Measurements from ENCODE around the gene SLC2A13. TPM values are rescaled to one million over a fixed set of nuclear protein-coding genes. Genes with fewer than 3 reads are reported as not detected.

Gene SLC2A13
- total RNA-seq, 1 experiment from 2014 or later, result 47.9 TPM

GRCh38 chr12:40002178-40003169 lies 103.4 kb downstream of the SLC2A13 start:
- no peak for DNase-seq (ENCODE audit: extremely low read depth, low read depth)

GRCh38 chr12:40001406-40001805 lies 104.5 kb downstream of the SLC2A13 start:
- DNase-seq (ENCODE audit: extremely low read depth, low read depth), result no peak

DNA sequence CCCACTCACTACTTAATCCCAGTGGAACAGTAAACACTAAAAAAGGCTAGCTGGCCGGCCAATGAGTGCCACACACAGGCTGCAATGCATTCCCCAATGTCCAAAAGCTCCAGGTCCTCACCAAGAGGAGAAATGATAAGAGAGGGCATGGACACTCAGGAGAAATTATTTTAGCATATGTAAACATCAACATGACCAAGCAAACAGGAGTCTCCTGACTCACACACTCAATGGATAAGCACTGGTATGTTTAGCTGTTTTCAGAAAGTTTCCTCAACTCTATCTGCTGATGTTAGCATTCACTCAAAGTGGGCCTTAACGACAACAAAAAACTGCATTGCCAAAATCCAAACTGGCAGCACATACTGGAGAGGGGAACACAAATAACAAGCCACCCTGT lies 105.0 kb downstream of the SLC2A13 start:
- DNase-seq (ENCODE audit: extremely low read depth, low read depth), result no peak

GRCh38 chr12:39993268-39993667 lies 112.6 kb downstream of the SLC2A13 start:
- no peak for DNase-seq (ENCODE audit: extremely low read depth, low read depth)

DNA sequence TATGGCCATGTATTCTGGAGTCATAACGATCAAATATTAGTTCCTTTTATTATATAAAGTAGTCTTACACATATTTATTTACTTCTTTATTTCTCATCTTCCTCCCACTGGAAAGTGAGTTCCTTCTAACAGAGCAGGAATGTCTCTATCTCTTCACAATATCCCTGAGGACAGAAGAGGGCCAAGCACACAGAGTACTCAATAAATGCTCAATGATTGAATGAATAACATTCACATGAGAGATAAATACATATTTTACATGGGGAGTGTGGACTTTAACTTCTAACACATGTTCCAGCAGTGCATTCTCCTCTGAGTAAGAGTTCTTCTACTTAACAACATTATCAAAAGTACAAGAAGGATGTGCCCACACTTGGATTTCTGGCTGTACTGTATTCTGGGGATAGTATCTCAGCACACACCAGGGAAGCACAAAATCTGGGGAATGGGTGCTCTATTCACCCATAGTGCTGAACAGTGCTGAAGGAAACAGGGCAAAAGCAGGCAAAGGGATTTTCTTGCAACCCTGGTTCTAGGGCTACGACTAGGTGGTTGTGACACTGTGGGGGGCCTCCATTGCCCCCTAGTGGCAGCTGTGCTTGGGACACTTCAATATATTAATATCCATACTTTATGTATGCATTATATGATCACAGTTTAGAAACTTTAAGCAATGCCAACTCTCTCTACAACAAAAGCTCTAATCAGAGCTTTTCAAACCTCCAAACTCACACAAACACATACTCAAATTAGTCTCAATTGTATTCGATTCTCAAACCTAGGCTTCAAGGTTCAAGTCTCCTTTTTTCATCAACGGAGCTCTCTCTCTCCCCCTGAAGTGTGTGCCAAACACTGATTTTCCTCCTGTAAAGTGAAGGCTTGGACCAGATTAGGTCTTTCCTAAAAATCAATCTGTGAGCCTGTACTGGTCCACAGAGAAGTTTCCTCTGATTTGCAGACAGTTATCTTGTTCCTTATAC lies 115.5 kb downstream of the SLC2A13 start:
- DNase-seq (ENCODE audit: extremely low read depth, low read depth), result peak; percentile 39

- no peak for DNase-seq (ENCODE audit: extremely low read depth, low read depth)
Measured at GRCh38 chr12:39989501-39989900, 116.4 kb downstream of the SLC2A13 start.

DNA sequence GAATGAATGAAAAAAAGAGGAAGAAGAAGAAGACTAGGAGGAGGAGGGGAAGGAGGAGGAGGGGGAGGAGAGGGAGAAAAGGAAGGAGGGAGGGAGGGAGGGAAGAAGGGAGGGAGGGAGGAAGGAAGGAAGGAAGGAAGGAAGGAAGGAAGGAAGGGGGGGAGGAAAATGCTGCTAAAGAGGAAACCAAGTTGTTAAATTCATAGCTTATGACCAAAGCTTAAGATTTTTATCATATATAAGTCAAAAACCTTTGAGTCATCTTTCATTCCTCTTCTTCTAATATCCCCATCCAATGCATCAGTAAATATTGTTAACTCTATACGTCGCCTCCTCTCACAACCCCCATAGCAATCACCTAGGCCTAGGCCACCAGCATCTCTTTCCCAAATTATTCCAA lies 117.3 kb downstream of the SLC2A13 start:
- DNase-seq (ENCODE audit: extremely low read depth, low read depth), result no peak

DNA sequence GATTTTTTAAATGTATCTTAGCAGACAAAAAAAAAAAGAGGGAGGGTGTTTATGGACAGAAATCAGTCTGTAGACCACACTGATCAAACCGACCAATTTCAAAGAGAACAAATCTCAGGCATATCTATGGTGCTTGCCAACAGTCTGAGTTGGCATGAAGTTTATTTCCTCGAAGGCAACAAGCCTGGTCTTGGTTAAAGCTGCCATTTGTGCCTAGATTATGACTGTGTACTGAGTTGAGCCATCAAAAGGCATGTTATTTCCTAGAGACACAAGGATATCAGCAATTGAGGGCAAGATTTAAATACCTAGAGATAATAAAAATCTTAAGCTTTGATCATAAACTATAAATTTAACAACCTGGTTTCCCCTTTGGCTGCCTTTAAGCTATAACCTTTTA lies 119.2 kb downstream of the SLC2A13 start:
- no peak for DNase-seq (ENCODE audit: extremely low read depth, low read depth)

DNA sequence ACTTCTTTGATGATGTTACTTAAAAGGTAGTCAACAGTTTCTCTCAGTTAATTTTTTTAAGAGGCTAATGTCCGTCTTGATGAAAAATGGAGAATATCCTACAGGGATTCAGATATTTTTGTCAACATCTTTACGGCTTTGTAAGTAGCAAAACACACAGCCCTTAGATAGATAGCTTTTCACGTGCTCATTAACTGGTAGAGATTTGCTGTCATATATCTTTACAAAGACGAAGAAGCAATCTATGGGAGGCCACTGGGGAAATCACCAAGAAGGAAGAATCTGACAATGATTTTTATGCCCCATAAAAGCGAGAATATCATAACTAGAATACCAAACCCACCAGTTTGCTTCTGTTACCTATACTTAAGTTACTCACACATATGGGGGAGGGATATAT lies 121.2 kb downstream of the SLC2A13 start:
- no peak for DNase-seq (ENCODE audit: extremely low read depth, low read depth)

DNA sequence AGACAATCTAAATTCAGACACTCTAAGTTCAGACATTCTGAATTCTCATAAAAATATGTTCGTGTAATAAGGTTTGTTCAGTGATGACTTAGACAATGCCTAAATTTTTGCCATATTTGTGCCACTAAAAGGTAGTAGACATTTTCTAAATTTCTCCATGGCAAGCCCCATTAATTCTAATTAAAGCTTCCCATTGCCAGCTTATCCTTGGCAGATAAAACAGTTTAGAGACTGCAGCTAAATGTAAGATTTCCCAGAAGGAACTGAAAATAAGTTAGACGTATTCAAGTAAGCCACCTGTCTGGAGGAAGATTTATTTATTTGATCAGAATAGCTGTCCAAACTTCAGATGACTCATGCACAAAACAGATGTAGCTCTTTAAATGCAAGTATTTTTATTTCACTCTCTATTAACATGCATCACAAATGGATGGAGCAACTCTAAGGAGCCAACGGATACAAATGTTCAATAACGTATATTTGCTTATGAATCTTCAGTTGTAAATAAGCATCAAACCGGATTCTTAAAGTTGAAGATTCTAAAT lies 130.4 kb downstream of the SLC2A13 start:
- DNase-seq (ENCODE audit: extremely low read depth, low read depth), result no peak

- no peak for DNase-seq (ENCODE audit: extremely low read depth, low read depth)
Measured at GRCh38 chr12:39972119-39972518, 133.8 kb downstream of the SLC2A13 start.

DNA sequence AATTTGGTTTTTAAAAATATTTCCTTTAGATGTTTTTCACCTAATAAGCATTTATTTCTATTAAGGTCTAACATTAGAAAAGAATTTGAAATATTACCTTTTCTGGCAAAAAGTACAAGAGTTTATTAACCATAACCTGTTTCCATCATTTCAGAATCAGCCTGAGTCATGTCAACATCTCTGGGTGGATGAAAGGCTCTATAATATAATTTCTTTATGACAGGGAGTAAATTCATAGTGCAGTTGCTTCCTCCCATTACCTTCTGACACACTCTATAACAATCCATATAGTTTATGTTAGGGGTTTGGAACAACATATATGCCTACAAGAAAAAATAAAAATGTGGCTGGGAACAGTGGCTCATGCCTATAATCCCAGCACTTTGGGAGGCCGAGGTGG lies 134.5 kb downstream of the SLC2A13 start:
- no peak for DNase-seq (ENCODE audit: extremely low read depth, low read depth)

- DNase-seq (ENCODE audit: extremely low read depth, low read depth), result no peak
Measured at GRCh38 chr12:39966721-39967120, 139.2 kb downstream of the SLC2A13 start.

GRCh38 chr12:39966256-39966655 lies 139.6 kb downstream of the SLC2A13 start:
- no peak for DNase-seq (ENCODE audit: extremely low read depth, low read depth)

- DNase-seq (ENCODE audit: extremely low read depth, low read depth), result no peak
Measured at GRCh38 chr12:39959467-39959866, 146.4 kb downstream of the SLC2A13 start.

DNA sequence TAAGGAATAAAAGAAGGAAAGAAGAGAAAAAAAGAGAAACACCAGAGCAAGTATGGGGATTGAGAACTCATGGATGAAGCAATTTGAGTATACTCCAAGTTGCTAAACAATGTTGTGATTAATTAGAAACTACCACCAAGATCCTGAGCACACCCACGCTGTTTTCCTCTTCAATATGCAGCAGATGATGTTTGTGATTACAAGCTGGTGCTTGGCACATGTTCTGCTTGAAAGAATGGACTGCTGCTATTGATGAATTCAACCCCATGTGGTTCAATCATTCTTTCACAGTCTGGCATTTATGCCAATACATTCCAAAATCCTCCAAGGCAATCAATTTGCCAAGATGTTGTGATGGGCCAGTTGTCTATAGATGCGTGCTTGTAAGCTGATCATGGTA lies 146.8 kb downstream of the SLC2A13 start:
- DNase-seq (ENCODE audit: extremely low read depth, low read depth), result no peak

GRCh38 chr12:39958377-39958776 lies 147.5 kb downstream of the SLC2A13 start:
- DNase-seq (ENCODE audit: extremely low read depth, low read depth), result no peak

GRCh38 chr12:39956725-39957124 lies 149.2 kb downstream of the SLC2A13 start:
- DNase-seq (ENCODE audit: extremely low read depth, low read depth), result no peak

- DNase-seq (ENCODE audit: extremely low read depth, low read depth), result no peak
Measured at GRCh38 chr12:39946361-39947280, 159.3 kb downstream of the SLC2A13 start.

- DNase-seq (ENCODE audit: extremely low read depth, low read depth), result no peak
Measured at GRCh38 chr12:39937119-39937518, 168.8 kb downstream of the SLC2A13 start.
